ENCODE results near the gene APPL1. TPM values are rescaled to one million over a fixed set of nuclear protein-coding genes. Genes with fewer than 3 reads are reported as not detected.

Gene APPL1
- total and polyA plus RNA-seq, 2 experiments from 2014 or later = 49.0 to 125 TPM

DNA sequence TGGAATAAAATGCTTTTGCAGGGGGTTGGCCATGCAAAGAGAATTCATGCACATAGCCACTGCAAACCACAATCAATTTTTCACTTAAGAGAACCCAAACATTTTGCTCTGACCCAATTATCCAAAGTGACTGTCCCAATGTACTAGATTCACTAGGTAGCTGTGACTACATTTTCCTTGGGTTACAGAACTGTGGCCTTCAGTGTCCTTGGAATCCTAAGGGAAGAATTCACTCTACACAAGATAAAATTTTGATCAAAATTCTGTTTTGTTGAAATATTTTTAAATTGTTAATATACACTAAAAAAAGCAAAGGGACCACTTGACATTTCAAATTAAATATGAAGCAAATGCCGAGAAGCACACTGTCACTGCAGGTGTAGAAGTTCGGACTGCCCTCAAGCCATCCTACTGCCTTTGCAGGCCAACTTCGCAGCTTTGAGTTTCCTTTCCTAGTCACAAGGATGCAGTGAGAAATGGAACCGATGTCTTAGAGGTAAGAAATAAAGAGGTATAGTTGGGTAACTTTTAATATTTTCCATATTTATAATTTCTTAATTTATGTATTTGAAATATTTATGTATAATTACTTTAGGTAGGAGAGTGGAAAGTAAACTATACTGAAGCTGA lies 65.5 kb downstream of the APPL1 start:
- TF ChIP-seq STAT1 (IDR thresholded peaks at IDR 0.05; ENCODE audit: unreplicated experiment) = no peak
- TF ChIP-seq, protein P1, sequence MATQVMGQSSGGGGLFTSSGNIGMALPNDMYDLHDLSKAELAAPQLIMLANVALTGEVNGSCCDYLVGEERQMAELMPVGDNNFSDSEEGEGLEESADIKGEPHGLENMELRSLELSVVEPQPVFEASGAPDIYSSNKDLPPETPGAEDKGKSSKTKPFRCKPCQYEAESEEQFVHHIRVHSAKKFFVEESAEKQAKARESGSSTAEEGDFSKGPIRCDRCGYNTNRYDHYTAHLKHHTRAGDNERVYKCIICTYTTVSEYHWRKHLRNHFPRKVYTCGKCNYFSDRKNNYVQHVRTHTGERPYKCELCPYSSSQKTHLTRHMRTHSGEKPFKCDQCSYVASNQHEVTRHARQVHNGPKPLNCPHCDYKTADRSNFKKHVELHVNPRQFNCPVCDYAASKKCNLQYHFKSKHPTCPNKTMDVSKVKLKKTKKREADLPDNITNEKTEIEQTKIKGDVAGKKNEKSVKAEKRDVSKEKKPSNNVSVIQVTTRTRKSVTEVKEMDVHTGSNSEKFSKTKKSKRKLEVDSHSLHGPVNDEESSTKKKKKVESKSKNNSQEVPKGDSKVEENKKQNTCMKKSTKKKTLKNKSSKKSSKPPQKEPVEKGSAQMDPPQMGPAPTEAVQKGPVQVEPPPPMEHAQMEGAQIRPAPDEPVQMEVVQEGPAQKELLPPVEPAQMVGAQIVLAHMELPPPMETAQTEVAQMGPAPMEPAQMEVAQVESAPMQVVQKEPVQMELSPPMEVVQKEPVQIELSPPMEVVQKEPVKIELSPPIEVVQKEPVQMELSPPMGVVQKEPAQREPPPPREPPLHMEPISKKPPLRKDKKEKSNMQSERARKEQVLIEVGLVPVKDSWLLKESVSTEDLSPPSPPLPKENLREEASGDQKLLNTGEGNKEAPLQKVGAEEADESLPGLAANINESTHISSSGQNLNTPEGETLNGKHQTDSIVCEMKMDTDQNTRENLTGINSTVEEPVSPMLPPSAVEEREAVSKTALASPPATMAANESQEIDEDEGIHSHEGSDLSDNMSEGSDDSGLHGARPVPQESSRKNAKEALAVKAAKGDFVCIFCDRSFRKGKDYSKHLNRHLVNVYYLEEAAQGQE (IDR thresholded peaks at IDR 0.05; ENCODE audit: unreplicated experiment) = no peak
- TF ChIP-seq POLR2AphosphoS5 (IDR thresholded peaks at IDR 0.05; ENCODE audit: low read depth) = no peak
- no peak for TF ChIP-seq ZNF331 (CRISPR knock-in tag; IDR thresholded peaks at IDR 0.05; ENCODE audit: low read depth)
- no peak for TF ChIP-seq EZH2phosphoT487 (IDR thresholded peaks at IDR 0.05; ENCODE audit: unreplicated experiment)
- Histone ChIP-seq H3K9me2 (ENCODE audit: insufficient read depth) (no peaks in the 10 kb centered on the region), H3K4me3 (no peak overlapping the region), H4K20me1 (replicated peaks; ENCODE audit: insufficient read depth) (no peaks in the 10 kb centered on the region), H3K4me2 (no peak overlapping the region), H3K79me2 (replicated peaks; ENCODE audit: insufficient read depth) (no peaks in the 10 kb centered on the region), H3K36me3 (ENCODE audit: insufficient read depth) (no peaks in the 10 kb centered on the region), H3K27me3 (ENCODE audit: insufficient read depth) (no peaks in the 10 kb centered on the region), H3K4me1 (ENCODE audit: insufficient read depth) (no peaks in the 10 kb centered on the region), H2AFZ (no peak overlapping the region), H3F3A (replicated peaks; ENCODE audit: low read depth) (no peaks in the 10 kb centered on the region), H3K27ac (ENCODE audit: low read depth) (no peak overlapping the region)
- Mint-ChIP-seq H3K4me1 (no peaks in the 10 kb centered on the region), H3K27ac (no peak overlapping the region), H3K4me3 (no peak overlapping the region), H3K27me3 (ENCODE audit: insufficient read depth, low read depth, poor library complexity) (no peaks in the 10 kb centered on the region), H3K9me3 (no peaks in the 10 kb centered on the region), H3K36me3 (ENCODE audit: low read depth) (no peaks in the 10 kb centered on the region)
- DNase-seq (ENCODE audit: low spot score) (no peak), ATAC-seq (no peak)

DNA sequence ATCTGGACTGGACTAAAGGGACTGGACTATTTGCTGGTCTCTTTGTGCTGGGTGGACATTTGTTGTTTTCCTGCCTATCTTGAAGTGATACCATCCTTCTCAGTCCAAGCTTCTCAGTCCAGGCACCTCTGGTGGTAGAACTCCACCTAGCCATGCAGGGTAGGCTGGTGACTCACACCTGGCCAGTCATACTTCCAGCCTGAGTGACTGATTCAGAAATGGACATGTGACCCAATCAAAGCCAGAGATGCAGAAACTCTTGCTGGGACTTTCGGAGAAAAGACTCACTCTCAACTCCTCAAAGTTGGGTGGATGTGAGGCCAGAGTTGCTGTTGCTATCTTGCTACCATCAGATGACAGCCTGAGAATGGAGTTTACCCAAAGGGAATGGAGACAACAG lies 70.5 kb downstream of the APPL1 start:
- Histone ChIP-seq H3K4me2 (no peak overlapping the region), H3K27ac (ENCODE audit: low read depth) (no peak overlapping the region), H3K79me2 (replicated peaks; ENCODE audit: insufficient read depth) (no peaks in the 10 kb centered on the region), H3F3A (replicated peaks; ENCODE audit: low read depth) (no peaks in the 10 kb centered on the region), H3K4me3 (no peak overlapping the region), H3K9me2 (ENCODE audit: insufficient read depth) (no peaks in the 10 kb centered on the region), H3K4me1 (ENCODE audit: insufficient read depth) (no peaks in the 10 kb centered on the region), H2AFZ (0 out of 2 replicates have a peak overlapping the region, but pooled peaks have one; percentile 7), H3K36me3 (ENCODE audit: insufficient read depth) (no peaks in the 10 kb centered on the region), H4K20me1 (replicated peaks; ENCODE audit: insufficient read depth) (no peaks in the 10 kb centered on the region), H3K27me3 (ENCODE audit: insufficient read depth) (no peaks in the 10 kb centered on the region)
- Mint-ChIP-seq H3K36me3 (ENCODE audit: low read depth) (no peaks in the 10 kb centered on the region), H3K4me3 (no peak overlapping the region), H3K4me1 (no peaks in the 10 kb centered on the region), H3K27ac (no peak overlapping the region), H3K9me3 (no peaks in the 10 kb centered on the region), H3K27me3 (ENCODE audit: insufficient read depth, low read depth, poor library complexity) (no peaks in the 10 kb centered on the region)
- ATAC-seq = no peak
- DNase-seq (ENCODE audit: low spot score) = no peak
- TF ChIP-seq CREB1 (CRISPR knock-in tag; IDR thresholded peaks at IDR 0.05; ENCODE audit: low read depth) = no peak
- TF ChIP-seq STAT1 (IDR thresholded peaks at IDR 0.05; ENCODE audit: unreplicated experiment) = no peak
- no peak for TF ChIP-seq EZH2phosphoT487 (IDR thresholded peaks at IDR 0.05; ENCODE audit: unreplicated experiment)
- no peak for TF ChIP-seq ZNF331 (CRISPR knock-in tag; IDR thresholded peaks at IDR 0.05; ENCODE audit: low read depth)
- no peak for TF ChIP-seq ZNF114 (CRISPR knock-in tag; IDR thresholded peaks at IDR 0.05)
- TF ChIP-seq, protein P1 (IDR thresholded peaks at IDR 0.05; ENCODE audit: unreplicated experiment) = no peak
- TF ChIP-seq NANOG (IDR thresholded peaks at IDR 0.05; ENCODE audit: borderline replicate concordance) = no peak
- TF ChIP-seq JUNB (IDR thresholded peaks at IDR 0.05; ENCODE audit: unreplicated experiment) = no peak
- no peak for TF ChIP-seq EZH2 (IDR thresholded peaks at IDR 0.05; ENCODE audit: low read depth, unreplicated experiment)
- no peak for TF ChIP-seq POLR2AphosphoS5 (IDR thresholded peaks at IDR 0.05; ENCODE audit: low read depth)
- TF ChIP-seq, protein P2, sequence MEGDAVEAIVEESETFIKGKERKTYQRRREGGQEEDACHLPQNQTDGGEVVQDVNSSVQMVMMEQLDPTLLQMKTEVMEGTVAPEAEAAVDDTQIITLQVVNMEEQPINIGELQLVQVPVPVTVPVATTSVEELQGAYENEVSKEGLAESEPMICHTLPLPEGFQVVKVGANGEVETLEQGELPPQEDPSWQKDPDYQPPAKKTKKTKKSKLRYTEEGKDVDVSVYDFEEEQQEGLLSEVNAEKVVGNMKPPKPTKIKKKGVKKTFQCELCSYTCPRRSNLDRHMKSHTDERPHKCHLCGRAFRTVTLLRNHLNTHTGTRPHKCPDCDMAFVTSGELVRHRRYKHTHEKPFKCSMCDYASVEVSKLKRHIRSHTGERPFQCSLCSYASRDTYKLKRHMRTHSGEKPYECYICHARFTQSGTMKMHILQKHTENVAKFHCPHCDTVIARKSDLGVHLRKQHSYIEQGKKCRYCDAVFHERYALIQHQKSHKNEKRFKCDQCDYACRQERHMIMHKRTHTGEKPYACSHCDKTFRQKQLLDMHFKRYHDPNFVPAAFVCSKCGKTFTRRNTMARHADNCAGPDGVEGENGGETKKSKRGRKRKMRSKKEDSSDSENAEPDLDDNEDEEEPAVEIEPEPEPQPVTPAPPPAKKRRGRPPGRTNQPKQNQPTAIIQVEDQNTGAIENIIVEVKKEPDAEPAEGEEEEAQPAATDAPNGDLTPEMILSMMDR (conservative IDR thresholded peaks at IDR 0.05; ENCODE audit: low read depth in 2 of 2) = no peak
- TF ChIP-seq, protein P3, sequence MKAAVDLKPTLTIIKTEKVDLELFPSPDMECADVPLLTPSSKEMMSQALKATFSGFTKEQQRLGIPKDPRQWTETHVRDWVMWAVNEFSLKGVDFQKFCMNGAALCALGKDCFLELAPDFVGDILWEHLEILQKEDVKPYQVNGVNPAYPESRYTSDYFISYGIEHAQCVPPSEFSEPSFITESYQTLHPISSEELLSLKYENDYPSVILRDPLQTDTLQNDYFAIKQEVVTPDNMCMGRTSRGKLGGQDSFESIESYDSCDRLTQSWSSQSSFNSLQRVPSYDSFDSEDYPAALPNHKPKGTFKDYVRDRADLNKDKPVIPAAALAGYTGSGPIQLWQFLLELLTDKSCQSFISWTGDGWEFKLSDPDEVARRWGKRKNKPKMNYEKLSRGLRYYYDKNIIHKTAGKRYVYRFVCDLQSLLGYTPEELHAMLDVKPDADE (IDR thresholded peaks at IDR 0.05) = no peak
